OCI-LY3 (cell line): Measurements from ENCODE around the gene GRIN1.

Experiments used
- H2AFZ ChIP-seq: fragments of 200-600, 300-600 bp; shearing (Covaris generic); 2 replicates; pipeline ENCODE4 v1.6.0; 2014; ENCODE audit warnings: antibody characterized with exemption, low read depth, low read length
- H3K27ac ChIP-seq: fragments of 200-600, 300-600 bp; sonication (generic); 2 replicates; pipeline ENCODE4 v1.5.1; 2014; ENCODE audit warnings: mild to moderate bottlenecking, low read length, moderate library complexity, mixed read lengths
- H3K27me3 ChIP-seq: fragments of 200-600, 300-600 bp; sonication (generic); 2 replicates; pipeline ENCODE4 v1.6.1; 2014; ENCODE audit warnings: low read depth, low read length, mixed read lengths
- H3K36me3 ChIP-seq: fragments of 200-600, 300-600 bp; sonication (generic); replicated peaks from 2 replicates; pipeline ENCODE3; 2014; ENCODE audit warnings: low read depth, low read length, mixed read lengths
- H3K4me1 ChIP-seq: fragments of 300-600, 200-600 bp; sonication (generic); 2 replicates; pipeline ENCODE4 v1.6.1; 2014; ENCODE audit warnings: low read length, mixed read lengths
- H3K4me2 ChIP-seq: fragments of 200-600, 300-600 bp; sonication (generic); 2 replicates; pipeline ENCODE4 v1.6.1; 2014; ENCODE audit warnings: low read length, mixed read lengths
- H3K4me3 ChIP-seq: fragments of 300-600, 200-600 bp; sonication (generic); 2 replicates; pipeline ENCODE4 v1.5.1; 2014; ENCODE audit warnings: antibody characterized with exemption, mild to moderate bottlenecking, low read length, moderate library complexity
- H3K79me2 ChIP-seq: fragments of 300-600, 200-600 bp; shearing (Covaris generic); 2 replicates; pipeline ENCODE4 v1.6.1; 2014; ENCODE audit warnings: mild to moderate bottlenecking, low read length, mixed read lengths
- H3K9ac ChIP-seq: fragments of 300-600, 200-600 bp; shearing (Covaris generic); 2 replicates; pipeline ENCODE4 v1.6.0; 2014; ENCODE audit warnings: mild to moderate bottlenecking, low read length, moderate library complexity
- H3K9me3 ChIP-seq: fragments of 200-600, 300-600 bp; shearing (Covaris generic); 2 replicates; pipeline ENCODE4 v1.6.1; 2014; ENCODE audit warnings: low read length, mixed read lengths; ENCODE audit not compliant: insufficient read depth
- H4K20me1 ChIP-seq: fragments of 200-600, 300-600 bp; sonication (generic); 2 replicates; pipeline ENCODE4 v1.6.1; 2016; ENCODE audit warnings: low read length, mixed read lengths; ENCODE audit not compliant: insufficient read depth
- CTCF ChIP-seq: fragments of 200-600, 300-600 bp; sonication (generic); IDR thresholded peaks from 2 replicates; pipeline ENCODE4 v1.5.1; 2014; ENCODE audit warnings: antibody characterized with exemption, low read length, low read depth
- EZH2phosphoT487 ChIP-seq: fragments of 200-600 bp; shearing (Covaris generic); IDR thresholded peaks from 2 replicates; pipeline ENCODE4 v1.6.1; 2018; ENCODE audit warnings: antibody characterized with exemption, mixed run types, low read depth

GRIN1 gene

GRCh38 chr9:137169896-137170358 lies 31.0 kb downstream of the GRIN1 start, which contains the start of gene LRRC26:
Gene LRRC26, minus strand, starts transcription at chr9:137170051. Its CDS starts 108 bp downstream, at chr9:137169943.
- peaks cover 19% of the 10 kb centered on the region for H3K4me1 ChIP-seq
- TF ChIP-seq CTCF (no peak), EZH2phosphoT487 (no peak)
- H3K9ac ChIP-seq: peak within 1 kb of the TSS; percentile 20
- H3K4me3 ChIP-seq: peak within 1 kb of the TSS; percentile 70
- H3K27ac ChIP-seq: no peak within 1 kb of the TSS
- no peaks in the 10 kb centered on the region; the same call in none of the 2 replicates for H3K27me3 ChIP-seq
- H3K4me2 ChIP-seq: peak within 1 kb of the TSS; percentile 50
- no peaks in the 10 kb centered on the region for H3K79me2 ChIP-seq
- no peaks in the 10 kb centered on the region for H3K36me3 ChIP-seq
- no peaks in the 10 kb centered on the region for H4K20me1 ChIP-seq
- H2AFZ ChIP-seq: no peak within 1 kb of the TSS
- H3K9me3 ChIP-seq: no peaks in the 10 kb centered on the region

DNA sequence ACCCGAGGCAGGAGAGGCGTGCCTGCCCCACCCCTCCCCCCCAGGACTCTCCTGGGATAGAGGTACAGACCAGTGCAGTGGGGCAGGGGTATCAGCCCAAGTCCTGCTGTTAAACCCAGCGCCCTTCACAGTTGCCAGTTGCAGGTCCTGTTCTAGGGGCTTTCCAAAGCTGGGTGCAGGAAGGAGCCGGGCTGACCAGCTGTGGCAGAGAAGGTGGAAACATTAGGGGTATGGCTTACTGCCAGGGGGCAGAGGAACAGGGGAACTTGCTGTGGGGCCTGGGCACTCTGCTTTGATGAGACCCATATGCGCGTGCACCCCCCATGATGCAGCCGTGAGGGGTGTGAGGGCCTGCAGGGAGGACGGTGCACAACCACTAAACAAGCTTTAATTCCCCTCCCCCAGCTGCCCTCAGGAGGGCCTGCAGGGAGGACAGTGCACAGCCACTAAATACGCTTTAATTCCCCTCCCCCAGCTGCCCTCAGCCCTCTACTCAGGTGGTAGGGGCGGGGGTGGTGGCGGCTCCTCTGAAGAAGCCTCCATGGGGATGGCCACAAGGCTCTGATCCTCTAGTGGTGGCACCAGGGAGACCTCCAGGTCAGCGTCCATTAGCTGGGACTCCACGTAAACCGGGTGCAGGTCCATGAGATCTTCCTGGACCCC lies 31.7 kb downstream of the GRIN1 start:
- Histone ChIP-seq H3K27me3 (no peaks in the 10 kb centered on the region; the same call in none of the 2 replicates), H3K9ac (no peak overlapping the region), H3K9me3 (no peaks in the 10 kb centered on the region), H3K4me1 (peaks cover 24% of the 10 kb centered on the region), H3K27ac (no peak overlapping the region), H4K20me1 (no peaks in the 10 kb centered on the region), H3K4me2 (no peak overlapping the region), H2AFZ (no peak overlapping the region), H3K79me2 (no peaks in the 10 kb centered on the region), H3K4me3 (no peak overlapping the region), H3K36me3 (no peaks in the 10 kb centered on the region)
- TF ChIP-seq EZH2phosphoT487 (no peak), CTCF (no peak)

DNA sequence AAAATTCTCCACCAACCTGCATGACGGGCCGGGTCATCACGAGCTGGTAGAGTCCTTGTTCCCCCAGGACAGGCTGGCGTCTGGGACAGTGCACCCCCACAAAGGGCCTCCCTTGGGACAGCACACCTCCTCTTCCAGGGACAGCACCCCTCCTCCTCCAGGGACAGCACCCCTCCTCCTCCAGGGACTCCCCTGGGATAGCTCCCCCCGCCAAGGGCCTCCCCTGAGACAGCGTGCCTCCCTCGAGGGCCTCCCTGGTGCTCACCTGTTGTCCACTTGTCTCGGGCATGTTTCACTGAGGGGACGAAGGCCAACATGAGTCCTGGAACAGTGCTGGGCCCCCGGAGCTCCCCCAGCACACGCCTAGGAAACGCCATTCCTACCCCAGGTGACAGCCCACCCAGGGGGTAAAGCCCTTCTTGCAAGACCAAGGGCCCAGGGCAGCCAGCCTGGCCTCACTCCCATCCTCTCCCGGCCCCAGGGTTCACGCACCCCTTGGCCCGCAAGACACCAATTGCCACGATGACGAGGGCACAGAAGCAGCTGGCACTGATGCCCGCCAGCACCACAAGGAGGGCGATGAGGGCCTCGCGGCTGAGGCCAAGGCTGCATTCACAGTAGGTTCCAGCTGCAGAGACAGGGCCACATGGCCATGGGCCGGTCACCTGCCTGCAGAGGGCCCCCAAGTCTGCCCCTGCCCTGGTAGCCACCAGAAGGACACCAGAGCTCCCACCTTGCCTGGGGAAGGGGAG lies 32.4 kb downstream of the GRIN1 start:
- TF ChIP-seq EZH2phosphoT487 (no peak), CTCF (no peak)
- Histone ChIP-seq H3K79me2 (no peaks in the 10 kb centered on the region), H3K9ac (no peak overlapping the region), H2AFZ (no peak overlapping the region), H3K9me3 (no peaks in the 10 kb centered on the region), H3K36me3 (no peaks in the 10 kb centered on the region), H3K4me2 (no peak overlapping the region), H3K27ac (no peak overlapping the region), H4K20me1 (no peaks in the 10 kb centered on the region), H3K4me1 (peaks cover 24% of the 10 kb centered on the region), H3K27me3 (no peaks in the 10 kb centered on the region; the same call in none of the 2 replicates), H3K4me3 (no peak overlapping the region)

GRCh38 chr9:137172901-137173795 lies 34.2 kb downstream of the GRIN1 start:
- no peak overlapping the region for H3K27ac ChIP-seq
- no peaks in the 10 kb centered on the region for H3K79me2 ChIP-seq
- peaks cover 7% of the 10 kb centered on the region for H3K36me3 ChIP-seq
- no peak overlapping the region for H3K9ac ChIP-seq
- no peaks in the 10 kb centered on the region; the same call in 1 of the 2 replicates for H4K20me1 ChIP-seq
- TF ChIP-seq CTCF: no peak
- no peak for TF ChIP-seq EZH2phosphoT487
- H3K9me3 ChIP-seq: no peaks in the 10 kb centered on the region
- no peak overlapping the region for H2AFZ ChIP-seq
- no peak overlapping the region for H3K4me3 ChIP-seq
- H3K4me1 ChIP-seq: peaks cover 24% of the 10 kb centered on the region
- H3K4me2 ChIP-seq: no peak overlapping the region
- no peaks in the 10 kb centered on the region; the same call in none of the 2 replicates for H3K27me3 ChIP-seq
